Measurements from ENCODE around the gene GTF2A1.
"Not testable (repeated sequence)": the region's sequence is repeated elsewhere in the genome, so short reads cannot be mapped to it uniquely, and the experiment has no call there.

GTF2A1 gene

DNA sequence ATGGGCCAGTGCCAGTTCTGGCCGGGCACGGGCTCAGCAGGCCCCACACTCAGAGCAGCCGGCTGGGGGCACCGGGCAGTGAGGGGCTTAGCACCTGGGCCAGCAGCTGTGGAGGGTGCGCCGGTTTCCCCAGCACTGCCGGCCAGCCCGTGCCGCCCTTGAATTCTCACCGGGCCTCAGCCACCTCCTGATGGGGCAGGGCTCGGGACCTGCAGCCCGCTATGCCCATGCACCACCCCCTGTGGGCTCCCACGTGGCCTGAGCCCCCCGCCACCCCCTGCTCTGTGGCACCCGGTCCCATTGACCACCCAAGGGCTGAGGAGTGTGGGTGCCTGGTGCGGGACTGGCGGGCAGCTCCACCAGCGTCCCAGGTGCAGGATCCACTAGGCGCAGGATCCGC is 15.4 kb upstream of the GTF2A1 start:
- H3K27me3 ChIP-seq: no peaks in the 10 kb centered on the region
- no peaks in the 10 kb centered on the region for H4K20me1 ChIP-seq
- no peak overlapping the region for H3K27ac ChIP-seq
- no peak for TF ChIP-seq Cebpa-rat (IDR thresholded peaks at IDR 0.05)
- H3K9ac ChIP-seq: no peak overlapping the region
- peaks cover 0 to 15% (median 10%) of the 10 kb centered on the region in 10 experiments; a peak in 11 of 20 replicates for H3K4me1 ChIP-seq
- H3K36me3 ChIP-seq: no peaks in the 10 kb centered on the region
- peaks cover 5 to 23% (median 15%) of the 10 kb centered on the region in 11 experiments; a peak in 20 of 22 replicates for H3K9me3 ChIP-seq (replicated peaks in 1 of 11)
- no peak overlapping the region for H3K4me2 ChIP-seq
- no peak overlapping the region for H3K4me3 ChIP-seq

DNA sequence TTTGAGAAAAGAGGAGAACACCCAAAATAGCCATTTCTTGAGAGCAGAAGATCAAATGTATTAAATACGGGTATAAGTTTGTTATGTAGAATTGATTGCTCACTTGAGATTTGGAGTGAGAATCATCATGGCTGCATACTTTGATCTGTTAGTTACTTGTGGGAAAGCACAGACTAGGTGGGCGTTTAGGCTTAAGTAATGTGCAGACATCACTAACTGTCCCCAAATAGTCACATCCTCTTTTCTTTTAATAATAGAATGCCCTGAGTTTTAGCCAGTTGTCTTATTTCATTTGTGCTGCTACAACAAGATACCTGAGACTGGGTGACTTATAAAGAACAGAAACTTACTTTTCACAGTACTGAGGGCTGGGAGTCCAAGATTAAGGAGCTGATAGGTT is 14.3 kb upstream of the GTF2A1 start:
- Histone ChIP-seq H3K4me3 (no peak overlapping the region), H3K9me3 (replicated peaks in 1 of 11) (peaks cover 5 to 29% (median 15%) of the 10 kb centered on the region in 11 experiments; a peak in 20 of 22 replicates), H3K36me3 (no peaks in the 10 kb centered on the region), H3K9ac (no peak overlapping the region), H4K20me1 (no peaks in the 10 kb centered on the region), H3K27ac (0 out of 22 replicates have a peak overlapping the region, but pooled peaks of 1 of the 11 experiments have one; percentile 18), H3K4me2 (peak overlapping the region in 10 of 11 experiments; percentile 9 to 45 (median 26); a peak in 17 of 22 replicates), H3K4me1 (peaks cover 0 to 15% (median 10%) of the 10 kb centered on the region in 10 experiments; a peak in 11 of 20 replicates), H3K27me3 (no peaks in the 10 kb centered on the region)
- TF ChIP-seq Cebpa-rat (IDR thresholded peaks at IDR 0.05): no peak

DNA sequence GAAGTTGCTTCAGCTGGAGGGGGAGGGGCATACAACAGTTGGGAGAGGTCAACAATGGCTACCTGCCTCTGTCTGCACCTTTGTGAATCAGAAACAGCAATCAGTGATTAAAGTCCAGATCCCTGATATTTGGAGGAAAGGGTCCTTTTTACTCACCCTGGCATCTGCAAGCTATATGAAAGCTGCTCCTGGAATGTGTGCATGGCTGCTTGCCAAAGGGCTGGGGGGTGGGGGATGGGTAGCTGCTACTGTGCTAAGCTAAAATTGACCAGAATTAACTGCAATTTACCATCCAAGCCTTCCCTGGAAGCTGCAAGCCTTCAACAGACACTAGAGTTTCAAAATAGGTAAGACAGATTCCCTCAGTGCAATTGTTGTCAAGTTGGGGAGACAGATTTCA is 13.5 kb upstream of the GTF2A1 start:
- H3K9me3 ChIP-seq (replicated peaks in 1 of 11): peaks cover 5 to 29% (median 15%) of the 10 kb centered on the region in 11 experiments; a peak in 20 of 22 replicates
- no peak overlapping the region; a peak in 1 of 22 replicates for H3K4me2 ChIP-seq
- TF ChIP-seq Cebpa-rat (IDR thresholded peaks at IDR 0.05): no peak
- H3K4me1 ChIP-seq: peaks cover 0 to 15% (median 10%) of the 10 kb centered on the region in 10 experiments; a peak in 11 of 20 replicates
- no peak overlapping the region for H3K4me3 ChIP-seq
- no peak overlapping the region for H3K9ac ChIP-seq
- no peak overlapping the region for H3K27ac ChIP-seq
- no peaks in the 10 kb centered on the region for H3K36me3 ChIP-seq
- H4K20me1 ChIP-seq: no peaks in the 10 kb centered on the region
- H3K27me3 ChIP-seq: no peaks in the 10 kb centered on the region

DNA sequence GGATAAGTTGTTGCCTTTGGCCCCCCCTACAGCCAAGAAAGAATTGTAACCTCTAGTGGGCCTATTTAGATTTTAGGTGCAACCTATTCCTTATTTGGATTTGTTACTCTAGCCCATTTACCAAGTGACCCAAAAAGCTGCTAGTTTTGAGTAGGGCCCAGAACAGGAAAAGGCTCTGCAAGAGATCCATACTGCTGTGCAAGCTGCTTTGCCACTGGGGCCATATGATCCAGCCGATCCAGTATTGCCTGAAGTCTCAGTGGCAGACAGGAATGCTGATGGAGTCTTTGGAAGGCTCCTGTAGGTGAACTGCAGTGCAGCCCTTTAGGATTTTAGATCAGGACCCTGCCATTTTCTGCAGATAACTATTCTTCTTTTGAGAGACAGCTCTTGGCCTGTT is 12.9 kb upstream of the GTF2A1 start:
- Histone ChIP-seq H4K20me1 (no peaks in the 10 kb centered on the region), H3K27ac (no peak overlapping the region), H3K4me3 (no peak overlapping the region), H3K9me3 (replicated peaks in 1 of 11) (peaks cover 5 to 29% (median 15%) of the 10 kb centered on the region in 11 experiments; a peak in 20 of 22 replicates), H3K4me1 (peaks cover 0 to 15% (median 10%) of the 10 kb centered on the region in 10 experiments; a peak in 11 of 20 replicates), H3K27me3 (no peaks in the 10 kb centered on the region), H3K9ac (no peak overlapping the region), H3K4me2 (no peak overlapping the region), H3K36me3 (no peaks in the 10 kb centered on the region)
- no peak for TF ChIP-seq Cebpa-rat (IDR thresholded peaks at IDR 0.05)

DNA sequence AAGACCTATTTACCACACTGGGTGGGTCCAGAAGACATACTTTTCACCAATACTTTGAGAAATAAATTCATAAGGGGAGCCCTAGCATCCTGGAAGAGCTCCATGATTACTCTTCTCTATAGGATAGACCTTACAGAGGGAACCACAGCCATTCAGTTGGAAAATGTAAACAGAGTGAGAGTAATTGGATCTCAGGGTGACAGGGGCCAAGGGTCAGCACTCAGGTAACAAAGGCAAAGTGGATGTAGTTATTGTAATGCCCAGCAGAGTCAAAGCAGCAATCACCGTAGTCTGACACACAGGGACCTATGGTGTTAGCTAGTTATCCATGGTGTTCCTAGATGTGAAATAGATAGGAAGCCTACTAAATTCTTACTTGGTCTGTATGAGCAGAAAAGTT is 10.8 kb upstream of the GTF2A1 start:
- no peaks in the 10 kb centered on the region for H3K27me3 ChIP-seq
- no peak for TF ChIP-seq Cebpa-rat (IDR thresholded peaks at IDR 0.05)
- H3K27ac ChIP-seq: no peak overlapping the region
- H3K4me3 ChIP-seq: no peak overlapping the region
- no peaks in the 10 kb centered on the region for H3K36me3 ChIP-seq
- peaks cover 4 to 19% (median 8%) of the 10 kb centered on the region in 11 experiments; a peak in 17 of 22 replicates for H3K9me3 ChIP-seq (replicated peaks in 1 of 11)
- no peak overlapping the region for H3K4me2 ChIP-seq
- peaks cover 0 to 15% (median 10%) of the 10 kb centered on the region in 10 experiments; a peak in 11 of 20 replicates for H3K4me1 ChIP-seq
- H4K20me1 ChIP-seq: no peaks in the 10 kb centered on the region
- no peak overlapping the region for H3K9ac ChIP-seq

DNA sequence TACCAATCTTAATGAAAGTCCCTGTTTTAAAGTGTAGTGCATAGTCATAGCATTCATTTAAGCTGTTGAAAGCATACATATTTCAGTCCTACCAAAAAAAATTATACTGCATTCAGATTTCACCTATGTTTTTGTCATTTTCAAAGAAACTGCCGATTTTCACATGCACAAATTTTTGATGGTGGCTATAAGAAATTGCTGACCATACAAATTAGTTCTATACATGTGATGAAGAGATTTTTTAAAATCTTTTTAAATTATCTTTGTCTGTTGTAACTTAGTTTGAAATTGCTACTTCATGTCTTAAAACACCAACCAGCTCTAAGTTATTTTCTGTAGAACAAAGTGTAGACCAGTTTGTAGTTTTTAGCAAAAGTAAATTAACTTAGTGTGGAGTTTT is 3.5 kb upstream of the GTF2A1 start:
- no peaks in the 10 kb centered on the region for H3K36me3 ChIP-seq

DNA sequence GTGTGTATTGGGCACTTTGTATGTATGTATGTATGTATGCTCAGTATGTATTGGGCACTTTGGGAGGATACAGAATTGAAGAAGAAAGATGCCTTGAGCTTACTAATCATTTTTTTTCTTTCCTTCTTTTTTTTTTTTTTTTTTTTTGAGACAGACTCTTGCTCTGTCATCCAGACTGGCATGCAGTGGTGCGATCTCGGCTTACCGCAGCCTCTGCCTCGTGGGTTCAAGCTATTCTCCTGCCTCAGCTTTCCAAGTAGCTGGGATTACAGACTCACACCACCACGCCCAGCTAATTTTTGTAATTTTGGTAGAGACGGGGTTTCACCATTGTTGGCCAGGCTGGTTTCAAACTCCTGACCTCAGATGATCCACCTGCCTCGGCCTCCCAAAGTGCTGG is 3.0 kb upstream of the GTF2A1 start:
- not testable (repeated sequence) for H3K4me2 ChIP-seq; H3K27ac ChIP-seq; H3K36me3 ChIP-seq; H3K27me3 ChIP-seq; H3K9me3 ChIP-seq (replicated peaks in 1 of 11); H3K9ac ChIP-seq; H4K20me1 ChIP-seq; H3K4me3 ChIP-seq
- peaks cover 8 to 12% (median 10%) of the 10 kb centered on the region in 10 experiments; a peak in 19 of 20 replicates for H3K4me1 ChIP-seq

More for the DNA sequence above, 3.5 kb upstream of the GTF2A1 start:
- Histone ChIP-seq H3K27me3 (no peaks in the 10 kb centered on the region), H3K4me2 (no peak overlapping the region), H3K27ac (no peak overlapping the region), H3K9ac (no peak overlapping the region), H3K9me3 (replicated peaks in 1 of 11) (peaks cover 0 to 8% (median 0%) of the 10 kb centered on the region in 11 experiments; a peak in 5 of 22 replicates), H4K20me1 (no peaks in the 10 kb centered on the region), H3K4me3 (no peak overlapping the region), H3K4me1 (peaks cover 8 to 12% (median 9%) of the 10 kb centered on the region in 10 experiments; a peak in 19 of 20 replicates)
- TF ChIP-seq Cebpa-rat (IDR thresholded peaks at IDR 0.05): no peak

DNA sequence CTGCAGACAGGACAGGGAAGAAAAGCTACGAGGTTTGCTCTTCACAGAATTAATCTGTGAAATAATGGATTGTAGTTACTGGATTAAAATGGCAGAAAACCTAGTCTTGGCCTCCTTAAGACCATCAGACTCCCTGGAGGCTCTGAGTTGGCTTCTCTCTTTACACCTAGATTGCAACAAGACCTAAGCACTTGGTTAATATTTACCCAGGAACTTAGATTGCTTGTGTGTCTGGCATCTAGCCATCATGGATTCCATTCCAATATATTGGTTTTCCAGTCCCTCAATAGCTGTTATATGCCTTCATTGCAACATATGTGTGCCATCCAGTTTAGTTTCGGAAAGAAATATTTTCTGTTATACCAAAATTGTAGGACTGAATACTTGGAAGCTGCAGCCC is 1.9 kb upstream of the GTF2A1 start:
- H3K36me3 ChIP-seq: no peaks in the 10 kb centered on the region
- peaks cover 0 to 1% (median 0%) of the 10 kb centered on the region in 11 experiments; a peak in 1 of 22 replicates for H4K20me1 ChIP-seq
- no peak overlapping the region for H3K27ac ChIP-seq
- H3K4me3 ChIP-seq: no peak overlapping the region
- H3K4me1 ChIP-seq: peaks cover 14 to 23% (median 20%) of the 10 kb centered on the region in 10 experiments
- H3K4me2 ChIP-seq: no peak overlapping the region
- H3K9ac ChIP-seq: no peak overlapping the region
- peaks cover 0 to 8% (median 0%) of the 10 kb centered on the region in 11 experiments; a peak in 5 of 22 replicates for H3K9me3 ChIP-seq (replicated peaks in 1 of 11)
- TF ChIP-seq Cebpa-rat (IDR thresholded peaks at IDR 0.05): no peak
- H3K27me3 ChIP-seq: no peaks in the 10 kb centered on the region

DNA sequence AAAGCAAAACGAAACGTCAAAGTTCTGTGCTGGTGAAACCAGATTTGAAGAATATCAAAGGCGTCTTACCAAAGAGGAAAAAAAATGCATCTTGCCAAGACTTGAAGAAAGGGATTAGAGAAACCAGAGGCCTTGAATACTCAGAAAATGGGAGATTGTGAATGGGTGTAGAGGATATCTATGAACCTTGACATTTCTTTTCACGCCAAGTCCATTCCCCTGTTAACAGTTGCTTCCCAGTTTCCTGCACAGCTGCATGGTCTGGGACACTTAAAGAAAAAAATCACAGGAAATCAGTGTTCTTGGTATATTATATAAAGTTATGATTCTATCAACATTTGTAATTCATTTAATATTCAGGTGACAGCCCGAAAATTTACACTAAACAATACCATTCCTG is 1.4 kb upstream of the GTF2A1 start:
- H3K4me3 ChIP-seq: peak overlapping the region in 3 of 10 experiments; percentile 47 to 72 (median 60); a peak in 5 of 20 replicates
- peak overlapping the region; percentile 62 to 94 (median 72); a peak in 21 of 22 replicates for H3K4me2 ChIP-seq
- peaks cover 0 to 8% (median 0%) of the 10 kb centered on the region in 11 experiments; a peak in 5 of 22 replicates for H3K9me3 ChIP-seq (replicated peaks in 1 of 11)
- peaks cover 0 to 3% (median 0%) of the 10 kb centered on the region in 11 experiments; a peak in 2 of 22 replicates for H3K36me3 ChIP-seq
- no peak for TF ChIP-seq Cebpa-rat (IDR thresholded peaks at IDR 0.05)
- peak overlapping the region in 2 of 11 experiments; percentile 96 to 100; a peak in 5 of 22 replicates for H3K9ac ChIP-seq
- no peaks in the 10 kb centered on the region for H3K27me3 ChIP-seq
- peaks cover 0 to 7% (median 0%) of the 10 kb centered on the region in 11 experiments; a peak in 1 of 22 replicates for H4K20me1 ChIP-seq
- peaks cover 19 to 29% (median 26%) of the 10 kb centered on the region in 10 experiments for H3K4me1 ChIP-seq
- peak overlapping the region; percentile 92 to 100 (median 98); a peak in 19 of 22 replicates for H3K27ac ChIP-seq

All from BLaER1 treated with 17β-estradiol and CSF1 and Interleukin-3, amounts not matched to agents 10 nM and 100 nM (cell line).